Measurements from ENCODE around the gene PIM2. TPM values are rescaled to one million over a fixed set of nuclear protein-coding genes. Genes with fewer than 3 reads are reported as not detected.

PIM2 gene
- total RNA-seq, 1 experiment from 2014 or later: 33.8 TPM

GRCh38 chrX:48939524-48940228 is 20.9 kb upstream of the PIM2 start:
- Histone ChIP-seq H3K27me3 (ENCODE audit: low read length) (no peaks in the 10 kb centered on the region), H3K4me1 (ENCODE audit: low read length) (peaks cover 44% of the 10 kb centered on the region), H3K4me2 (ENCODE audit: low read depth, low read length, poor library complexity, severe bottlenecking) (peak overlapping the region; percentile 52), H3K9me3 (ENCODE audit: low read length) (no peaks in the 10 kb centered on the region), H3K27ac (ENCODE audit: low read length) (peak overlapping the region; percentile 96), H3K9me2 (replicated peaks; ENCODE audit: insufficient read depth, low read length) (no peaks in the 10 kb centered on the region), H3K4me3 (ENCODE audit: low read length) (peak overlapping the region; percentile 52; the same call in 1 of the 2 replicates), H3K79me2 (ENCODE audit: low read length) (peaks cover 76% of the 10 kb centered on the region), H3K36me3 (ENCODE audit: insufficient read depth, low read length) (peaks cover 6% of the 10 kb centered on the region; the same call in 1 of the 2 replicates), H2AFZ (ENCODE audit: low read length) (no peak overlapping the region), H4K20me1 (ENCODE audit: insufficient read depth, low read depth, low read length) (peaks cover 7% of the 10 kb centered on the region; the same call in 1 of the 2 replicates), H3K9ac (ENCODE audit: low read length) (peak overlapping the region; percentile 62)
- DNase-seq: peak; percentile 79

DNA sequence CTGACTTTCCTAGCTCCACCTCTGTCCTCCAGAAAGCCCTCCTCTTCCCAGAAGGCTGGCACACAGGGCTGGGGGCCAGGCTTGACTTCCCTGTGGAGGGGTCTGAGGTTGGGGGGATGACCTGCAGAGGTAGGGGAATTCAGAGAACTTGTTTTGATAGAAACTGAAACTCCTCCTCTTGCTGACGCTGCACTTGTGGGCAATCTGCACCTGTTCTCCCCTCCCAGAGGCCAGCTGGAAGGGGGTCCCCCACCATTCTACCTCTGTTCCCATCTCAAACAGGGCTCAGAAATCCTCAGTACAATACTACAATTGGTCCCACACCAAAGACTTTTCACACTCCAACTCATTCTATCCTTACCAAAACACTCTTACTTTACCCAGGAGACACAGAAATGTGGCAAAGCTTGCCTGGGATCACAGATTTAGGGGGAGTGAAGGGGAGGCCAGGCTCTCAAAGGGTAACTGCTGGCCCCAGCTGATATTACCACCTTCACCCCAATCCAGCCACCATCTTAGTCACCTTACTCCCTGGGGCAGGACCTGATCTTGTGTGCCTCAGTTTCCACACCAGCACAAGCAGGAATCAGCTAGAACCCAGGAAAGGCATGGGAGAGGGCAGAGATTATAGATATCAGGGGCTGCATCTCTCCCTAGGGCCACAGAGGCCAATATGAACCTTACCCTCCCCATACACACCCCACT is 20.0 kb upstream of the PIM2 start:
- H3K79me2 ChIP-seq (ENCODE audit: low read length): peaks cover 69% of the 10 kb centered on the region
- H4K20me1 ChIP-seq (ENCODE audit: insufficient read depth, low read depth, low read length): peaks cover 7% of the 10 kb centered on the region; the same call in 1 of the 2 replicates
- peaks cover 6% of the 10 kb centered on the region; the same call in 1 of the 2 replicates for H3K36me3 ChIP-seq (ENCODE audit: insufficient read depth, low read length)
- H2AFZ ChIP-seq (ENCODE audit: low read length): no peak overlapping the region
- peak overlapping the region; percentile 52 for H3K4me2 ChIP-seq (ENCODE audit: low read depth, low read length, poor library complexity, severe bottlenecking)
- peak overlapping the region; percentile 62 for H3K9ac ChIP-seq (ENCODE audit: low read length)
- no peaks in the 10 kb centered on the region for H3K27me3 ChIP-seq (ENCODE audit: low read length)
- no peaks in the 10 kb centered on the region for H3K9me2 ChIP-seq (replicated peaks; ENCODE audit: insufficient read depth, low read length)
- H3K4me1 ChIP-seq (ENCODE audit: low read length): peaks cover 44% of the 10 kb centered on the region
- peak overlapping the region; percentile 96 for H3K27ac ChIP-seq (ENCODE audit: low read length)
- DNase-seq: no peak
- peak overlapping the region; percentile 52; the same call in 1 of the 2 replicates for H3K4me3 ChIP-seq (ENCODE audit: low read length)
- no peaks in the 10 kb centered on the region for H3K9me3 ChIP-seq (ENCODE audit: low read length)

GRCh38 chrX:48937054-48937907 is 18.5 kb upstream of the PIM2 start:
- no peaks in the 10 kb centered on the region for H3K27me3 ChIP-seq (ENCODE audit: low read length)
- H3K9me3 ChIP-seq (ENCODE audit: low read length): no peaks in the 10 kb centered on the region
- H3K9me2 ChIP-seq (replicated peaks; ENCODE audit: insufficient read depth, low read length): no peaks in the 10 kb centered on the region
- peaks cover 55% of the 10 kb centered on the region for H3K79me2 ChIP-seq (ENCODE audit: low read length)
- H2AFZ ChIP-seq (ENCODE audit: low read length): no peak overlapping the region
- peaks cover 6% of the 10 kb centered on the region; the same call in 1 of the 2 replicates for H3K36me3 ChIP-seq (ENCODE audit: insufficient read depth, low read length)
- no peak for DNase-seq
- H3K4me2 ChIP-seq (ENCODE audit: low read depth, low read length, poor library complexity, severe bottlenecking): no peak overlapping the region
- H3K27ac ChIP-seq (ENCODE audit: low read length): peak overlapping the region; percentile 96
- H3K4me3 ChIP-seq (ENCODE audit: low read length): no peak overlapping the region
- H4K20me1 ChIP-seq (ENCODE audit: insufficient read depth, low read depth, low read length): peaks cover 7% of the 10 kb centered on the region; the same call in 1 of the 2 replicates
- peaks cover 44% of the 10 kb centered on the region for H3K4me1 ChIP-seq (ENCODE audit: low read length)
- peak overlapping the region; percentile 35; the same call in 1 of the 2 replicates for H3K9ac ChIP-seq (ENCODE audit: low read length)

GRCh38 chrX:48936429-48937053 is 17.7 kb upstream of the PIM2 start:
- Histone ChIP-seq H2AFZ (ENCODE audit: low read length) (no peak overlapping the region), H3K79me2 (ENCODE audit: low read length) (peaks cover 50% of the 10 kb centered on the region), H3K9me3 (ENCODE audit: low read length) (no peaks in the 10 kb centered on the region), H3K4me3 (ENCODE audit: low read length) (no peak overlapping the region), H3K9me2 (replicated peaks; ENCODE audit: insufficient read depth, low read length) (no peaks in the 10 kb centered on the region), H3K27me3 (ENCODE audit: low read length) (no peaks in the 10 kb centered on the region), H3K9ac (ENCODE audit: low read length) (no peak overlapping the region), H3K4me1 (ENCODE audit: low read length) (peaks cover 41% of the 10 kb centered on the region), H4K20me1 (ENCODE audit: insufficient read depth, low read depth, low read length) (peaks cover 7% of the 10 kb centered on the region; the same call in 1 of the 2 replicates), H3K36me3 (ENCODE audit: insufficient read depth, low read length) (peaks cover 6% of the 10 kb centered on the region; the same call in 1 of the 2 replicates), H3K4me2 (ENCODE audit: low read depth, low read length, poor library complexity, severe bottlenecking) (no peak overlapping the region), H3K27ac (ENCODE audit: low read length) (peak overlapping the region; percentile 96)
- no peak for DNase-seq

DNA sequence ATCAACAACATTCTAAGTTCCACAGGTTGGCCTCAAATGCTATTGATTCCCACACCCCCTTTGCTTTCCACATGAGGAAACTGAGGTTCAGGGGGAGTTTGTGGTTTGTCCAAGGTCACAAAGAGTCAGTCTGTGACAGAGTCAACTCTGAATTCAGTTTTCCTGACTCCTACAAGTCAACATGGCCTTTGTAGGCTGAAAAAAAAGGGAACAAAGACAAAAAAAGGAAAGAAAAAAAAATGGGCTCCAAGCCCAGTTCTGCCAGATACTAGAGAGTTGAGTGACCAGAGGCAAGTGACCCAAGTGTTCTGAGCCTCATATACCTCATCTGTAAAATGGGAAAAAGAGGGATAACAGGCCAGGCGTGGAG is 16.5 kb upstream of the PIM2 start:
- Histone ChIP-seq H2AFZ (ENCODE audit: low read length) (no peak overlapping the region), H3K4me3 (ENCODE audit: low read length) (no peak overlapping the region), H3K36me3 (ENCODE audit: insufficient read depth, low read length) (peaks cover 6% of the 10 kb centered on the region; the same call in 1 of the 2 replicates), H3K9ac (ENCODE audit: low read length) (no peak overlapping the region), H3K4me1 (ENCODE audit: low read length) (peaks cover 32% of the 10 kb centered on the region), H3K27me3 (ENCODE audit: low read length) (no peaks in the 10 kb centered on the region), H3K9me2 (replicated peaks; ENCODE audit: insufficient read depth, low read length) (no peaks in the 10 kb centered on the region), H4K20me1 (ENCODE audit: insufficient read depth, low read depth, low read length) (peaks cover 7% of the 10 kb centered on the region; the same call in 1 of the 2 replicates), H3K9me3 (ENCODE audit: low read length) (no peaks in the 10 kb centered on the region), H3K79me2 (ENCODE audit: low read length) (peaks cover 43% of the 10 kb centered on the region), H3K27ac (ENCODE audit: low read length) (no peak overlapping the region), H3K4me2 (ENCODE audit: low read depth, low read length, poor library complexity, severe bottlenecking) (no peak overlapping the region)
- no peak for DNase-seq

DNA sequence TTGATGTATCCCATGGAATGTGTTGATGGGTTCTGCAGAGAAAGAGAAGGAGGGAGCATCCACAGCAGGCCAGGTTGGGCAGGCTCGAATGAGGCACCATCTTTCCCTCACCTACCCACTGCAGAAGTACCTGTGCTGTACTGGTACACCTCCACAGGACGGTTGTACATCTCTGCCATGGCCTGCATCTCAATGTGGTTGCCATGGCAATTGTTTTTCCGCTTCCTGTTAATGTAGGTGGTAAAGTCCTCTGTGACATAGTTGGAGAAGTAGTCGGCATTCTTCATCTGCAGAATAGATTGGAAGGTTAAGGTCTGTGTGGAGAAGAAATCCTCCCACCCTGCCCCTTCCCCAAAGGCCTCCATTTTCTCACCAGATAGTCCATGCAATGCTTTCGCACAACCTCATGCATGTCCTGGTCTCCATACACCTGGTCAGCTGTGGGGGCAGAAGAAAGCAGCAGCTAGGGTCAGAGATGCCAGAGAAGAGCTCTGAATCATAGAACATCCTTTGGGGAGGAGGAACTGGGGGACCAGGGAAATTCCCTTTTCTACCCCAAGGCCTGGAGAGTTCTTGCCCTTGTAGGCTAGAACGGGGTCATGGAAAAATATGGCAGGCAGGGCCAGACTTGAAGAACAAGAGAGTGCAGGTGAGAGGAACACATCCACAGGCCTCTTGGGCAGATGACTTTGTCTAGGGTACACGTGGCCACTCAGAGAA is 15.9 kb upstream of the PIM2 start:
- H3K36me3 ChIP-seq (ENCODE audit: insufficient read depth, low read length): peaks cover 6% of the 10 kb centered on the region; the same call in 1 of the 2 replicates
- no peak overlapping the region for H3K27ac ChIP-seq (ENCODE audit: low read length)
- H2AFZ ChIP-seq (ENCODE audit: low read length): no peak overlapping the region
- DNase-seq: no peak
- H3K4me1 ChIP-seq (ENCODE audit: low read length): peaks cover 27% of the 10 kb centered on the region
- no peak overlapping the region for H3K4me3 ChIP-seq (ENCODE audit: low read length)
- H3K27me3 ChIP-seq (ENCODE audit: low read length): no peaks in the 10 kb centered on the region
- H3K4me2 ChIP-seq (ENCODE audit: low read depth, low read length, poor library complexity, severe bottlenecking): no peak overlapping the region
- H3K9ac ChIP-seq (ENCODE audit: low read length): no peak overlapping the region
- peaks cover 7% of the 10 kb centered on the region; the same call in 1 of the 2 replicates for H4K20me1 ChIP-seq (ENCODE audit: insufficient read depth, low read depth, low read length)
- H3K9me3 ChIP-seq (ENCODE audit: low read length): no peaks in the 10 kb centered on the region
- no peaks in the 10 kb centered on the region for H3K9me2 ChIP-seq (replicated peaks; ENCODE audit: insufficient read depth, low read length)
- H3K79me2 ChIP-seq (ENCODE audit: low read length): peaks cover 39% of the 10 kb centered on the region

DNA sequence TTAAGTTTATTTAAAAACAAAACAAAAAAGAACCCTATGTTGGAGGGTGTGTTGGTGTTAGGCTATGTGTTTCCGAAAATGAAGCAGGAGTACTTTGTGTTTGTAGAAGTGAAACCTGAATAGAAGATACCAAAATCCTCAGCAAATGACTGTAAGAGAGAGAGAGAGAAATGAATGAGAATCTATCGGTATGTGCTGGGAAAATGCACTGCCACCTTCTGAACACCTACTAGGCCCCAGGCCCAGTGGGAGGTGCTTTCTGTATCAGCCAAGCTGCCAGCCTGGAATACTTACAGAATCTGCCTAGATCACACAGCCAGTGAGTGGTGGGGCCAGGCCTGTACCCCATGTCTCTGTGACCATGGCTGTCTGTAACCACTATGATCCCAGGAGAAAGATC is 14.9 kb upstream of the PIM2 start:
- no peak overlapping the region for H3K9ac ChIP-seq (ENCODE audit: low read length)

More for the DNA sequence above, 14.9 kb upstream of the PIM2 start:
- Histone ChIP-seq H4K20me1 (ENCODE audit: insufficient read depth, low read depth, low read length) (peaks cover under 1% of the 10 kb centered on the region; the same call in 1 of the 2 replicates), H3K79me2 (ENCODE audit: low read length) (peaks cover 32% of the 10 kb centered on the region), H2AFZ (ENCODE audit: low read length) (no peak overlapping the region), H3K36me3 (ENCODE audit: insufficient read depth, low read length) (peaks cover 6% of the 10 kb centered on the region; the same call in 1 of the 2 replicates), H3K4me2 (ENCODE audit: low read depth, low read length, poor library complexity, severe bottlenecking) (no peak overlapping the region), H3K27ac (ENCODE audit: low read length) (no peak overlapping the region; the same call in 1 of the 2 replicates), H3K4me3 (ENCODE audit: low read length) (no peak overlapping the region), H3K4me1 (ENCODE audit: low read length) (peaks cover 18% of the 10 kb centered on the region), H3K9me3 (ENCODE audit: low read length) (no peaks in the 10 kb centered on the region), H3K27me3 (ENCODE audit: low read length) (no peaks in the 10 kb centered on the region), H3K9me2 (replicated peaks; ENCODE audit: insufficient read depth, low read length) (no peaks in the 10 kb centered on the region)
- no peak for DNase-seq
